Measurements from ENCODE around the gene RNF166. TPM values are rescaled to one million over a fixed set of nuclear protein-coding genes. Genes with fewer than 3 reads are reported as not detected.

The RNF166 gene
- polyA plus RNA-seq, 1 donor from 2014 or later, result 34.4 TPM

DNA sequence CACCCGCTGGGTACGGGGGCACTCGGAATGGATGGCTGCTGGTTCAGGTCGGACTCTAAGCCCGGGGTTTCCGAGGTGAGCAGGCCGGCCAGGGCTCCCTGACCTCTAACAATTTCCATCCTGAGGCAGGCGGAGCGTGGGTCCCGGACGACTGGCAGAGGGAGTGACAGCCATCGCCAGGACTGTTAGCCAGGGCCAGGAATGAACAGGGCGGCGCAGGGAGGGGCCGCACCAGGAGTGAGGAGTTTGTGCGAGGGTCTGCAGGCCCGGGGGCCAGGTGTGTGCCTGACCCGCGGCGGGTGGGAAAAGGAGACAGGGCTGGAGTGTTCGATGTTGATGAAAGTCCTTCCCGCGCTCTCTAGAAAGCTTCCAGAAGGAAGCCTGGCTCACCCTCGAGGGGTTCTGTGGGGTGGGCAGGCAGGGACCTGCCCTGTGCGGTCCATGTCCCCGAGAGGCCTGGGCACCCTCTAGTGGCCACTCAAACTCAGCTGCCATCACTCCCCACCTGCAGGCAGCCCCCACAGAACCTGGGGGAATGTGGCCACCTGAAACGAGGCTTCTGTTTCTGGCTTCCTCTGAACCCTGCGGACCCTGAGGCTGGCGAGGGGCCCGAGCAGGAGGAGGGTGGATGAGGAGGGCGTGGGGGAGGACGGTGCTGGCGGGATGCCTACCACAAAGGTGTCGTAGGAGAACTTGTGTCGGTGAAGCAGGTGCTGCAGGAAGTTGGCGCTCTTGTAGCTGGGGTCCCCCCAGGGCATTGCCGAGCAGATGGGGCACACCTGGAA, 8.2 kb downstream of the RNF166 start:
- Histone ChIP-seq H2AFZ (ENCODE audit: low read depth, low read length) (no peak overlapping the region), H3K9me2 (ENCODE audit: insufficient read depth, low read length) (no peaks in the 10 kb centered on the region), H3K27me3 (ENCODE audit: insufficient read depth, low read depth, low read length) (no peaks in the 10 kb centered on the region), H4K20me1 (ENCODE audit: insufficient read depth) (no peaks in the 10 kb centered on the region), H3K79me2 (replicated peaks; ENCODE audit: insufficient read depth, low read length) (no peaks in the 10 kb centered on the region), H3K9me3 (ENCODE audit: low read length) (no peaks in the 10 kb centered on the region), H3F3A (ENCODE audit: insufficient read depth, low read length, poor library complexity, severe bottlenecking) (no peaks in the 10 kb centered on the region), H3K4me3 (ENCODE audit: low read length) (no peak overlapping the region), H3K36me3 (ENCODE audit: insufficient read depth, low read length) (no peaks in the 10 kb centered on the region), H3K9ac (ENCODE audit: low read length) (no peak overlapping the region), H3K27ac (ENCODE audit: low read length) (no peak overlapping the region), H3K4me2 (ENCODE audit: low read length) (no peak overlapping the region)
- TF ChIP-seq TAF1 (IDR thresholded peaks at IDR 0.05; ENCODE audit: low read depth), result no peak
- no peak for TF ChIP-seq EZH2 (IDR thresholded peaks at IDR 0.05; ENCODE audit: borderline replicate concordance, insufficient read depth, low read length, poor library complexity, severe bottlenecking)
- TF ChIP-seq RAD21 (conservative IDR thresholded peaks at IDR 0.05), result no peak
- TF ChIP-seq, protein P1, sequence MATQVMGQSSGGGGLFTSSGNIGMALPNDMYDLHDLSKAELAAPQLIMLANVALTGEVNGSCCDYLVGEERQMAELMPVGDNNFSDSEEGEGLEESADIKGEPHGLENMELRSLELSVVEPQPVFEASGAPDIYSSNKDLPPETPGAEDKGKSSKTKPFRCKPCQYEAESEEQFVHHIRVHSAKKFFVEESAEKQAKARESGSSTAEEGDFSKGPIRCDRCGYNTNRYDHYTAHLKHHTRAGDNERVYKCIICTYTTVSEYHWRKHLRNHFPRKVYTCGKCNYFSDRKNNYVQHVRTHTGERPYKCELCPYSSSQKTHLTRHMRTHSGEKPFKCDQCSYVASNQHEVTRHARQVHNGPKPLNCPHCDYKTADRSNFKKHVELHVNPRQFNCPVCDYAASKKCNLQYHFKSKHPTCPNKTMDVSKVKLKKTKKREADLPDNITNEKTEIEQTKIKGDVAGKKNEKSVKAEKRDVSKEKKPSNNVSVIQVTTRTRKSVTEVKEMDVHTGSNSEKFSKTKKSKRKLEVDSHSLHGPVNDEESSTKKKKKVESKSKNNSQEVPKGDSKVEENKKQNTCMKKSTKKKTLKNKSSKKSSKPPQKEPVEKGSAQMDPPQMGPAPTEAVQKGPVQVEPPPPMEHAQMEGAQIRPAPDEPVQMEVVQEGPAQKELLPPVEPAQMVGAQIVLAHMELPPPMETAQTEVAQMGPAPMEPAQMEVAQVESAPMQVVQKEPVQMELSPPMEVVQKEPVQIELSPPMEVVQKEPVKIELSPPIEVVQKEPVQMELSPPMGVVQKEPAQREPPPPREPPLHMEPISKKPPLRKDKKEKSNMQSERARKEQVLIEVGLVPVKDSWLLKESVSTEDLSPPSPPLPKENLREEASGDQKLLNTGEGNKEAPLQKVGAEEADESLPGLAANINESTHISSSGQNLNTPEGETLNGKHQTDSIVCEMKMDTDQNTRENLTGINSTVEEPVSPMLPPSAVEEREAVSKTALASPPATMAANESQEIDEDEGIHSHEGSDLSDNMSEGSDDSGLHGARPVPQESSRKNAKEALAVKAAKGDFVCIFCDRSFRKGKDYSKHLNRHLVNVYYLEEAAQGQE (IDR thresholded peaks at IDR 0.05; ENCODE audit: borderline replicate concordance), result no peak
- no peak for TF ChIP-seq POLR2AphosphoS5 (IDR thresholded peaks at IDR 0.05)
- no peak for TF ChIP-seq MXI1 (conservative IDR thresholded peaks at IDR 0.05; ENCODE audit: poor library complexity, severe bottlenecking)
- TF ChIP-seq, protein P2, sequence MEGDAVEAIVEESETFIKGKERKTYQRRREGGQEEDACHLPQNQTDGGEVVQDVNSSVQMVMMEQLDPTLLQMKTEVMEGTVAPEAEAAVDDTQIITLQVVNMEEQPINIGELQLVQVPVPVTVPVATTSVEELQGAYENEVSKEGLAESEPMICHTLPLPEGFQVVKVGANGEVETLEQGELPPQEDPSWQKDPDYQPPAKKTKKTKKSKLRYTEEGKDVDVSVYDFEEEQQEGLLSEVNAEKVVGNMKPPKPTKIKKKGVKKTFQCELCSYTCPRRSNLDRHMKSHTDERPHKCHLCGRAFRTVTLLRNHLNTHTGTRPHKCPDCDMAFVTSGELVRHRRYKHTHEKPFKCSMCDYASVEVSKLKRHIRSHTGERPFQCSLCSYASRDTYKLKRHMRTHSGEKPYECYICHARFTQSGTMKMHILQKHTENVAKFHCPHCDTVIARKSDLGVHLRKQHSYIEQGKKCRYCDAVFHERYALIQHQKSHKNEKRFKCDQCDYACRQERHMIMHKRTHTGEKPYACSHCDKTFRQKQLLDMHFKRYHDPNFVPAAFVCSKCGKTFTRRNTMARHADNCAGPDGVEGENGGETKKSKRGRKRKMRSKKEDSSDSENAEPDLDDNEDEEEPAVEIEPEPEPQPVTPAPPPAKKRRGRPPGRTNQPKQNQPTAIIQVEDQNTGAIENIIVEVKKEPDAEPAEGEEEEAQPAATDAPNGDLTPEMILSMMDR (IDR thresholded peaks at IDR 0.05; ENCODE audit: poor library complexity, severe bottlenecking), result no peak
- no peak for TF ChIP-seq EP300 (conservative IDR thresholded peaks at IDR 0.05; ENCODE audit: poor library complexity, severe bottlenecking)

DNA sequence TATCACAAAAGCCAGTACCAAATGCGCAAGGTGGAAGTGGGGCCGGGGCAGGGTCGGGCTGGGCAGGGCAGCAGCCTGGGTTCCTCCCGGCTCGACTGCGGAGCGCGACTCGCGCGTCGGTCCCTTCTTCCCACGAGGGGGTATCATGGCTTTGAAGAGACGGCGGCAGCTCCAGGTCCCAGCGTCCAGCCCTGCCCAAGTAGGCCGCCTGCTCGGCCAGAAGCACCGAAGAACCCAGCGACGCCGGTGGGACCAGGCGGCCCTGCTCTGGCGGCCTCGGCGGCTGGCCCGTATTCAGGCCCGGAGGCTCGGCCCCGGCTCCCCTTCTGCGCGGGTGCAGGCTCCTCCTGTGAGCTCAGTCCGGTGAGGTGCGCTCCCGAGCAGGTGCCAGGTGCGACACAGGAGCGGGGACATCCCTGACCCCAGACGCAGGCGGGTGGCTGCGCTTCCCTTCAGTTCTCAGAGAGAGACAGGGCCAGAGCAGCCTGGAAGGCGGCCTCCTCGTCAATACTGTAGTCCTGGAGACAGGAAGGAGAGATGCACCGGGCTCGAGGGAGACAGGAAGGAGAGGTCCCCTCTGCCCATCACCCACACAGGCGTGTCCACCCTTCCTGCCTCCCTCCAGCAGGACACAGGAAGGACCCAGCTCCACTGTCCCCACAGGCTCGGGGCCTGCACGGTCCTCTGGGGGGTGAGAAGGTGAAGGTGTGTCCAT, 8.9 kb downstream of the RNF166 start:
- no peaks in the 10 kb centered on the region for H3K36me3 ChIP-seq (ENCODE audit: insufficient read depth, low read length)
- no peak overlapping the region for H3K9ac ChIP-seq (ENCODE audit: low read length)
- no peaks in the 10 kb centered on the region for H3K9me2 ChIP-seq (ENCODE audit: insufficient read depth, low read length)
- TF ChIP-seq RAD21 (conservative IDR thresholded peaks at IDR 0.05) (no peak), EP300 (conservative IDR thresholded peaks at IDR 0.05; ENCODE audit: poor library complexity, severe bottlenecking) (no peak), POLR2AphosphoS5 (IDR thresholded peaks at IDR 0.05) (no peak), EZH2 (IDR thresholded peaks at IDR 0.05; ENCODE audit: borderline replicate concordance, insufficient read depth, low read length, poor library complexity, severe bottlenecking) (no peak), SMC3 (conservative IDR thresholded peaks at IDR 0.05; ENCODE audit: poor library complexity) (no peak), MXI1 (conservative IDR thresholded peaks at IDR 0.05; ENCODE audit: poor library complexity, severe bottlenecking) (no peak), TAF1 (IDR thresholded peaks at IDR 0.05; ENCODE audit: low read depth) (no peak)
- TF ChIP-seq, protein P2 (IDR thresholded peaks at IDR 0.05; ENCODE audit: poor library complexity, severe bottlenecking), result no peak
- TF ChIP-seq, protein P1 (IDR thresholded peaks at IDR 0.05; ENCODE audit: borderline replicate concordance), result no peak
- H3K9me3 ChIP-seq (ENCODE audit: low read length), result no peaks in the 10 kb centered on the region
- no peak overlapping the region for H3K4me3 ChIP-seq (ENCODE audit: low read length)
- no peak overlapping the region for H3K27ac ChIP-seq (ENCODE audit: low read length)
- no peaks in the 10 kb centered on the region for H3K79me2 ChIP-seq (replicated peaks; ENCODE audit: insufficient read depth, low read length)
- H4K20me1 ChIP-seq (ENCODE audit: insufficient read depth), result no peaks in the 10 kb centered on the region
- no peaks in the 10 kb centered on the region for H3F3A ChIP-seq (ENCODE audit: insufficient read depth, low read length, poor library complexity, severe bottlenecking)
- no peaks in the 10 kb centered on the region for H3K27me3 ChIP-seq (ENCODE audit: insufficient read depth, low read depth, low read length)
- no peak overlapping the region for H2AFZ ChIP-seq (ENCODE audit: low read depth, low read length)
- H3K4me2 ChIP-seq (ENCODE audit: low read length), result no peak overlapping the region

Data from neural cell (in vitro differentiated cells).